HG03378 (cell line): Measurements from ENCODE around the gene SMIM36.
"Not testable (repeated sequence)": the region's sequence is repeated elsewhere in the genome, so short reads cannot be mapped to it uniquely, and the experiment has no call there.

Source experiments
- ATAC-seq: cut with Tn5 transposase; IDR thresholded peaks from one replicate; pipeline ENCODE4 v1.9.1; 2021; ENCODE audit warnings: mild to moderate bottlenecking, moderate library complexity; ENCODE audit not compliant: unreplicated experiment

Gene SMIM36

GRCh38 chr17:55510986-55511721, at the start of gene SMIM36:
TSS of gene SMIM36 (minus strand) at chr17:55511452.
- no peak for ATAC-seq

- no peak for ATAC-seq
Observed at GRCh38 chr17:55555772-55556171, 44.5 kb upstream of the SMIM36 start.

- no peak for ATAC-seq
Observed at GRCh38 chr17:55549140-55549539, 37.9 kb upstream of the SMIM36 start.

- ATAC-seq: no peak
Observed at GRCh38 chr17:55546991-55547664, 35.9 kb upstream of the SMIM36 start.

GRCh38 chr17:55546481-55546880, 35.2 kb upstream of the SMIM36 start:
- no peak for ATAC-seq

GRCh38 chr17:55545806-55546205, 34.6 kb upstream of the SMIM36 start:
- ATAC-seq: no peak

- ATAC-seq: no peak
Observed at GRCh38 chr17:55543709-55544108, 32.5 kb upstream of the SMIM36 start.

- no peak for ATAC-seq
Observed at GRCh38 chr17:55540414-55541091, 29.3 kb upstream of the SMIM36 start.

GRCh38 chr17:55536205-55536604, 25.0 kb upstream of the SMIM36 start:
- no peak for ATAC-seq

- no peak for ATAC-seq
Observed at GRCh38 chr17:55533608-55534007, 22.4 kb upstream of the SMIM36 start.

- no peak for ATAC-seq
Observed at GRCh38 chr17:55532670-55533069, 21.4 kb upstream of the SMIM36 start.

- ATAC-seq: no peak
Observed at GRCh38 chr17:55531053-55531728, 19.9 kb upstream of the SMIM36 start.

- no peak for ATAC-seq
Observed at GRCh38 chr17:55530064-55530463, 18.8 kb upstream of the SMIM36 start.

- ATAC-seq: no peak
Observed at GRCh38 chr17:55527540-55528118, 16.4 kb upstream of the SMIM36 start.

- ATAC-seq: peak; percentile 67
Observed at GRCh38 chr17:55524440-55525220, 13.4 kb upstream of the SMIM36 start.

- not testable (repeated sequence) for ATAC-seq
Observed at GRCh38 chr17:55523032-55523431, 11.8 kb upstream of the SMIM36 start.

GRCh38 chr17:55521186-55521585, 9.9 kb upstream of the SMIM36 start:
- no peak for ATAC-seq

- ATAC-seq: no peak
Observed at GRCh38 chr17:55520402-55520801, 9.2 kb upstream of the SMIM36 start.

GRCh38 chr17:55518510-55518909, 7.3 kb upstream of the SMIM36 start:
- ATAC-seq: no peak

- ATAC-seq: peak; percentile 57
Observed at GRCh38 chr17:55513885-55514590, 2.8 kb upstream of the SMIM36 start.
